Nephron progenitor cell (in vitro differentiated cells): ENCODE data around the gene NUDT13.

Experiments used
- DNase-seq: peaks from one replicate; pipeline ENCODE4 v3.0.0; 2021
- H3K27ac Mint-ChIP-seq: 2 replicates; pipeline ENCODE4 v1.8.0; 2021; ENCODE audit warnings: mild to moderate bottlenecking, moderate library complexity, mixed read lengths
- H3K27me3 Mint-ChIP-seq: 2 replicates; pipeline ENCODE4 v1.8.0; 2021; ENCODE audit warnings: mild to moderate bottlenecking, low read depth, mixed read lengths; ENCODE audit not compliant: poor library complexity
- H3K36me3 Mint-ChIP-seq: 2 replicates; pipeline ENCODE4 v1.8.0; 2021; ENCODE audit warnings: low read depth, mixed read lengths
- H3K4me1 Mint-ChIP-seq: 2 replicates; pipeline ENCODE4 v1.8.0; 2021; ENCODE audit warnings: mixed read lengths
- H3K4me3 Mint-ChIP-seq: 2 replicates; pipeline ENCODE4 v1.8.0; 2021; ENCODE audit warnings: mild to moderate bottlenecking, moderate library complexity, mixed read lengths
- H3K9me3 Mint-ChIP-seq: 2 replicates; pipeline ENCODE4 v1.8.0; 2021; ENCODE audit warnings: mild to moderate bottlenecking, moderate library complexity, mixed read lengths
- TF ChIP-seq, protein P1 (sequence below): fragments of 200-600 bp; sonication (generic); IDR thresholded peaks from 2 replicates; pipeline ENCODE4 v1.5.0; 2021; ENCODE audit warnings: antibody characterized with exemption

Gene NUDT13

GRCh38 chr10:73110345-73110849 lies at the start of gene NUDT13:
TSS of gene NUDT13 (plus strand) at chr10:73110455. CDS start at chr10:73114366, 3,911 bp downstream.
- no peaks in the 10 kb centered on the region for H3K27me3 Mint-ChIP-seq
- peak within 1 kb of the TSS; percentile 92 for H3K27ac Mint-ChIP-seq
- peak; percentile 35 for DNase-seq
- H3K4me3 Mint-ChIP-seq: peak within 1 kb of the TSS; percentile 92
- peaks cover 16% of the 10 kb centered on the region for H3K9me3 Mint-ChIP-seq
- H3K4me1 Mint-ChIP-seq: peaks cover 8% of the 10 kb centered on the region
- H3K36me3 Mint-ChIP-seq: peaks cover 58% of the 10 kb centered on the region
- TF ChIP-seq, protein P1, sequence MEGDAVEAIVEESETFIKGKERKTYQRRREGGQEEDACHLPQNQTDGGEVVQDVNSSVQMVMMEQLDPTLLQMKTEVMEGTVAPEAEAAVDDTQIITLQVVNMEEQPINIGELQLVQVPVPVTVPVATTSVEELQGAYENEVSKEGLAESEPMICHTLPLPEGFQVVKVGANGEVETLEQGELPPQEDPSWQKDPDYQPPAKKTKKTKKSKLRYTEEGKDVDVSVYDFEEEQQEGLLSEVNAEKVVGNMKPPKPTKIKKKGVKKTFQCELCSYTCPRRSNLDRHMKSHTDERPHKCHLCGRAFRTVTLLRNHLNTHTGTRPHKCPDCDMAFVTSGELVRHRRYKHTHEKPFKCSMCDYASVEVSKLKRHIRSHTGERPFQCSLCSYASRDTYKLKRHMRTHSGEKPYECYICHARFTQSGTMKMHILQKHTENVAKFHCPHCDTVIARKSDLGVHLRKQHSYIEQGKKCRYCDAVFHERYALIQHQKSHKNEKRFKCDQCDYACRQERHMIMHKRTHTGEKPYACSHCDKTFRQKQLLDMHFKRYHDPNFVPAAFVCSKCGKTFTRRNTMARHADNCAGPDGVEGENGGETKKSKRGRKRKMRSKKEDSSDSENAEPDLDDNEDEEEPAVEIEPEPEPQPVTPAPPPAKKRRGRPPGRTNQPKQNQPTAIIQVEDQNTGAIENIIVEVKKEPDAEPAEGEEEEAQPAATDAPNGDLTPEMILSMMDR: no peak

DNA sequence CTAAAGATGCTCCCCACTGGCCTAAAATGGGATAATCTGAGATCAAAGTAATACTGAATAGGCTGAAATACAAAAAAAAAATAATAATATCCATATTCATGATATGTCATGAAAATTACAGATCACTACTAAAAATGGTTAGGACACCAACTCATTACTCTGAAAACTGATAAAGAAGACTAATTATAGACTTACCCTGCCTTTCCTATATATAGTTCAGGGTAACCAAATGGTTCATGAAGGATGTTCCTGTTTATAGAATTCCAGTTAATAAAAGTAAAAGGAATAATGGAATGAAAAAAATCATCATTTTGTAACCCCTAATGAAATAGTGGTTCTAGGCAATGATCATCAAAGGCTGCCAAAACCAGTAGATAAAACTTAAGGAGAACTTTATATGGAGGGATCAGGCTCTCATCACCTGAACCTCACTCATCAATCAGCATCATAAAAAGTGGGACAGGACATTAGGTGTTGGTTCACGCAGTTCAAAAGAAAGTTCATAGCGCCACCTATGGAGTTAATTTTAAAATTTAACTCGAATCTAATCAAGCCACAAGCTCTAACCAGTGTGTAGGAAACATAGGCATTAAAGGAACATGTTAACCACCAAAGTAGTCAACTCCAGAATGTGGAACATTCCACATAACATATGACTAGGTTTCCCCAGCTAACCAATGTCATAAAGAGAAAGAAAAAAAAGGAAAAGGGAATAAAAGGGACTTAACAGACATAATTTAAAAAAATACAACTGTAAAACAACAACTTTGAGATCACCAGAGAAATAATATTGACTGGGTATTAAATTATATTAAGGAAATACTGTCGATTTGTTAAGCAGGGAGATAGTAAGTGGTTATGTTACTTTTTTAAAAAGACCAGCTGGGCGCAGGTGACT lies 49.3 kb upstream of the NUDT13 start:
- no peaks in the 10 kb centered on the region for H3K27me3 Mint-ChIP-seq
- no peaks in the 10 kb centered on the region for H3K4me1 Mint-ChIP-seq
- H3K27ac Mint-ChIP-seq: no peak overlapping the region

GRCh38 chr10:73061743-73062142 lies 48.5 kb upstream of the NUDT13 start:
- no peak for DNase-seq
- H3K27me3 Mint-ChIP-seq: no peaks in the 10 kb centered on the region
- TF ChIP-seq, protein P1: no peak
- peaks cover 75% of the 10 kb centered on the region for H3K36me3 Mint-ChIP-seq
- H3K9me3 Mint-ChIP-seq: no peaks in the 10 kb centered on the region
- H3K27ac Mint-ChIP-seq: no peak overlapping the region
- no peaks in the 10 kb centered on the region for H3K4me1 Mint-ChIP-seq
- H3K4me3 Mint-ChIP-seq: no peak overlapping the region

More for the DNA sequence above, 49.3 kb upstream of the NUDT13 start:
- no peak for DNase-seq
- Mint-ChIP-seq H3K9me3 (no peaks in the 10 kb centered on the region), H3K4me3 (no peak overlapping the region), H3K36me3 (peaks cover 72% of the 10 kb centered on the region)
- TF ChIP-seq, protein P1: no peak

DNA sequence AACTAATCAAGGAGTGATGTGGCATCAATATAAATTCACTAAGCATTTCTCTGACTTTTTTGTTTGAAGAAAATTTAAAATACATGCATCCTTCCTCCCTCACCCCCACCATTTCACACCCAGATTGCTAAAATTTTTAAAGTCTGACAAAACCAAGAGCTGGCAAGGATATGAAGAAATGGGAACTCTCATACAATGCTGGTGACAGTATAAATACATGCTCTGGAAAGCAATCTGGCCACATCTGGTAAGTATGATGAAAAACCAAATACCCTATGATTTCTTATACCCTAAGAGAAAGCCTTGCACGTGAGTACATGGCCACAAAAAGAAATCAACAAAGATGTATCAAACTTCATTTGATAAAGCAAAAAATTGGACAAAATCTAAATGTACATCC lies 44.8 kb upstream of the NUDT13 start:
- H3K27me3 Mint-ChIP-seq: no peaks in the 10 kb centered on the region
- H3K4me1 Mint-ChIP-seq: no peaks in the 10 kb centered on the region
- no peak overlapping the region for H3K4me3 Mint-ChIP-seq
- TF ChIP-seq, protein P1: no peak
- H3K9me3 Mint-ChIP-seq: no peaks in the 10 kb centered on the region
- no peak overlapping the region for H3K27ac Mint-ChIP-seq
- no peak for DNase-seq
- H3K36me3 Mint-ChIP-seq: peaks cover 65% of the 10 kb centered on the region

GRCh38 chr10:73073627-73074026 lies 36.6 kb upstream of the NUDT13 start:
- DNase-seq: no peak
- peaks cover 68% of the 10 kb centered on the region for H3K36me3 Mint-ChIP-seq
- no peak overlapping the region for H3K4me3 Mint-ChIP-seq
- no peaks in the 10 kb centered on the region for H3K27me3 Mint-ChIP-seq
- TF ChIP-seq, protein P1: no peak
- no peak overlapping the region for H3K27ac Mint-ChIP-seq
- H3K4me1 Mint-ChIP-seq: no peaks in the 10 kb centered on the region
- no peaks in the 10 kb centered on the region for H3K9me3 Mint-ChIP-seq
